Mammary epithelial cell (primary cell): Measurements from ENCODE around the gene COX7B.

Source experiments
- EZH2 ChIP-seq: IDR thresholded peaks from 2 replicates; pipeline ENCODE4 v1.6.1; 2012; ENCODE audit warnings: low read length, inconsistent platforms, borderline replicate concordance
- TF ChIP-seq, protein P1 (sequence below), 2 donors: IDR thresholded peaks in 1 of 2; conservative IDR thresholded peaks in 1 of 2; 2 replicates each; pipeline ENCODE4 v1.5.1; 2011 to 2012; ENCODE audit warnings: inconsistent platforms in 2 of 2, low read length in 2 of 2, mild to moderate bottlenecking in 2 of 2, control low read depth in 1 of 2, low read depth in 1 of 2; ENCODE audit not compliant: insufficient read depth in 1 of 2; ENCODE audit errors: extremely low read depth in 1 of 2

DNA sequence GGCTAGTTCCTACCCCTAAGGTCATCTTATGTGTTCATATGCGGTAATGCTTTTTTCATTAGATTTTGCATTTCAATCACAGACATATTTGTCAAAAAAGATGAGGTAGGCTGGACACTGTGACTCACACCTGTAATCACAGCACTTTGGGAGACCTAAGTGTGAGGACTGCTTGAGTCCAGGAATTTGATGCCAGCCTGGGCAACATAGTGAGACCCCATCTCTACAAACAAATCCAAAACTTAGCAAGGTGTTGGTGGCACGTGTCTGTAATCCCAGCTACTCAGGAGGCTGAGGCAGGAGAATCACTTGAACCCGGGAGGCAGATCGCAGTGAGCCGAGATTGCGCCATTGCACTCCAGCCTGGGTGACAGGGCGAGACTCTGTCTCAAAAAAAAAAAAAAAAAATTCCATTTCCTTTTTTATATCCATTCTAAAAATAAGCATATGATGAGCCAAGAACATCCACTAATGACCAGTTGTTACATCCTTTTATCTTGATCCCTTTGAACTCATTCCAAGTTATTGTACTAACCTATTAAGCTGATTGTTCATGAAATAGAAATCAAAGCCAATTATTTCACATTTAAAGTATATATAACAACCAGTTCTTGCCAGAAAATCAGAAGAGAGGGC lies 46.8 kb downstream of the COX7B start:
- TF ChIP-seq, protein P1, sequence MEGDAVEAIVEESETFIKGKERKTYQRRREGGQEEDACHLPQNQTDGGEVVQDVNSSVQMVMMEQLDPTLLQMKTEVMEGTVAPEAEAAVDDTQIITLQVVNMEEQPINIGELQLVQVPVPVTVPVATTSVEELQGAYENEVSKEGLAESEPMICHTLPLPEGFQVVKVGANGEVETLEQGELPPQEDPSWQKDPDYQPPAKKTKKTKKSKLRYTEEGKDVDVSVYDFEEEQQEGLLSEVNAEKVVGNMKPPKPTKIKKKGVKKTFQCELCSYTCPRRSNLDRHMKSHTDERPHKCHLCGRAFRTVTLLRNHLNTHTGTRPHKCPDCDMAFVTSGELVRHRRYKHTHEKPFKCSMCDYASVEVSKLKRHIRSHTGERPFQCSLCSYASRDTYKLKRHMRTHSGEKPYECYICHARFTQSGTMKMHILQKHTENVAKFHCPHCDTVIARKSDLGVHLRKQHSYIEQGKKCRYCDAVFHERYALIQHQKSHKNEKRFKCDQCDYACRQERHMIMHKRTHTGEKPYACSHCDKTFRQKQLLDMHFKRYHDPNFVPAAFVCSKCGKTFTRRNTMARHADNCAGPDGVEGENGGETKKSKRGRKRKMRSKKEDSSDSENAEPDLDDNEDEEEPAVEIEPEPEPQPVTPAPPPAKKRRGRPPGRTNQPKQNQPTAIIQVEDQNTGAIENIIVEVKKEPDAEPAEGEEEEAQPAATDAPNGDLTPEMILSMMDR (conservative IDR thresholded peaks at IDR 0.05 in 1 of 2, IDR thresholded peaks at IDR 0.05 in 1 of 2; ENCODE audit: extremely low read depth in 1 of 2, insufficient read depth in 1 of 2, low read depth in 1 of 2, low read length in 2 of 2) = no peak
- no peak for TF ChIP-seq EZH2
